HL-60 (cell line): Measurements from ENCODE around the gene SASH1.

Source experiments
- POLR2AphosphoS5 ChIP-seq: IDR thresholded peaks from 2 replicates; pipeline ENCODE4 v1.6.1; 2012; ENCODE audit warnings: low read depth
- SPI1 ChIP-seq: IDR thresholded peaks from 2 replicates; pipeline ENCODE4 v1.6.1; 2012; ENCODE audit warnings: low read depth, mild to moderate bottlenecking, borderline replicate concordance
- TF ChIP-seq, protein P1 (sequence below): IDR thresholded peaks from one replicate; pipeline ENCODE4 v1.5.1; 2011; ENCODE audit warnings: low read length, control low read depth, inconsistent platforms; ENCODE audit not compliant: insufficient read depth
- TF ChIP-seq, protein P2 (sequence below): IDR thresholded peaks from 2 replicates; pipeline ENCODE4 v1.6.1; 2012; ENCODE audit warnings: low read depth; ENCODE audit not compliant: insufficient replicate concordance

DNA sequence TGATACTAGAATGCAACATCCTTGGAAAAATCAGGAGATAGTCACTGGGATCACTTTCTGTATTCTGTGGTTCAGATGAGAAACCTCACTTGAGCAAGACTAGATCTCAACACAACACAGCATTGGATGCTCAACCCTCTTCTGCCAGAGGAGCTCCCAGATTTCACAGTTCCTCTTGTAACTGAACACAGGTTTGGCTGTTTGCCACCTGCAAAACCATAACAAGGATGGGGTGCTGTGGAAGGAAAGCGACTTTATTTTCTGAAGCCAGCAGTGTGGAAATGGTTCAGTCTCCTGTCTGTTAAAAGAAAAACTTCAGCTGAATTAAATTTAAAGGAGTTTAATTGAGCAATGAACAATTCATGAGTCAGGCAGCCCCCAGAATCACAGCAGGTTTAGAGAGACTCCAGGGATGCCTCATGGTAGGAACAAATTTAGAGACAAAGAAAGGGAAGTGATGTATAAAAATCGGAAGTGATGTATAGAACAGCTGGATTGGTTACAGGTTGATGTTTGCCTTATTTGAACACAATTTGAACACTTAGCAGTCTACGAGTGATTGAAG, 254.3 kb downstream of the SASH1 start:
- TF ChIP-seq, protein P1, sequence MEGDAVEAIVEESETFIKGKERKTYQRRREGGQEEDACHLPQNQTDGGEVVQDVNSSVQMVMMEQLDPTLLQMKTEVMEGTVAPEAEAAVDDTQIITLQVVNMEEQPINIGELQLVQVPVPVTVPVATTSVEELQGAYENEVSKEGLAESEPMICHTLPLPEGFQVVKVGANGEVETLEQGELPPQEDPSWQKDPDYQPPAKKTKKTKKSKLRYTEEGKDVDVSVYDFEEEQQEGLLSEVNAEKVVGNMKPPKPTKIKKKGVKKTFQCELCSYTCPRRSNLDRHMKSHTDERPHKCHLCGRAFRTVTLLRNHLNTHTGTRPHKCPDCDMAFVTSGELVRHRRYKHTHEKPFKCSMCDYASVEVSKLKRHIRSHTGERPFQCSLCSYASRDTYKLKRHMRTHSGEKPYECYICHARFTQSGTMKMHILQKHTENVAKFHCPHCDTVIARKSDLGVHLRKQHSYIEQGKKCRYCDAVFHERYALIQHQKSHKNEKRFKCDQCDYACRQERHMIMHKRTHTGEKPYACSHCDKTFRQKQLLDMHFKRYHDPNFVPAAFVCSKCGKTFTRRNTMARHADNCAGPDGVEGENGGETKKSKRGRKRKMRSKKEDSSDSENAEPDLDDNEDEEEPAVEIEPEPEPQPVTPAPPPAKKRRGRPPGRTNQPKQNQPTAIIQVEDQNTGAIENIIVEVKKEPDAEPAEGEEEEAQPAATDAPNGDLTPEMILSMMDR: no peak
- TF ChIP-seq, protein P2, sequence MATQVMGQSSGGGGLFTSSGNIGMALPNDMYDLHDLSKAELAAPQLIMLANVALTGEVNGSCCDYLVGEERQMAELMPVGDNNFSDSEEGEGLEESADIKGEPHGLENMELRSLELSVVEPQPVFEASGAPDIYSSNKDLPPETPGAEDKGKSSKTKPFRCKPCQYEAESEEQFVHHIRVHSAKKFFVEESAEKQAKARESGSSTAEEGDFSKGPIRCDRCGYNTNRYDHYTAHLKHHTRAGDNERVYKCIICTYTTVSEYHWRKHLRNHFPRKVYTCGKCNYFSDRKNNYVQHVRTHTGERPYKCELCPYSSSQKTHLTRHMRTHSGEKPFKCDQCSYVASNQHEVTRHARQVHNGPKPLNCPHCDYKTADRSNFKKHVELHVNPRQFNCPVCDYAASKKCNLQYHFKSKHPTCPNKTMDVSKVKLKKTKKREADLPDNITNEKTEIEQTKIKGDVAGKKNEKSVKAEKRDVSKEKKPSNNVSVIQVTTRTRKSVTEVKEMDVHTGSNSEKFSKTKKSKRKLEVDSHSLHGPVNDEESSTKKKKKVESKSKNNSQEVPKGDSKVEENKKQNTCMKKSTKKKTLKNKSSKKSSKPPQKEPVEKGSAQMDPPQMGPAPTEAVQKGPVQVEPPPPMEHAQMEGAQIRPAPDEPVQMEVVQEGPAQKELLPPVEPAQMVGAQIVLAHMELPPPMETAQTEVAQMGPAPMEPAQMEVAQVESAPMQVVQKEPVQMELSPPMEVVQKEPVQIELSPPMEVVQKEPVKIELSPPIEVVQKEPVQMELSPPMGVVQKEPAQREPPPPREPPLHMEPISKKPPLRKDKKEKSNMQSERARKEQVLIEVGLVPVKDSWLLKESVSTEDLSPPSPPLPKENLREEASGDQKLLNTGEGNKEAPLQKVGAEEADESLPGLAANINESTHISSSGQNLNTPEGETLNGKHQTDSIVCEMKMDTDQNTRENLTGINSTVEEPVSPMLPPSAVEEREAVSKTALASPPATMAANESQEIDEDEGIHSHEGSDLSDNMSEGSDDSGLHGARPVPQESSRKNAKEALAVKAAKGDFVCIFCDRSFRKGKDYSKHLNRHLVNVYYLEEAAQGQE: no peak
- no peak for TF ChIP-seq POLR2AphosphoS5
- peak; percentile 16; the same call in 1 of the 2 replicates for TF ChIP-seq SPI1
